ENCODE measurements around the gene KCP.

The KCP gene

GRCh38 chr7:128876127-128876526, 34.4 kb downstream of the KCP start:
- no peak for DNase-seq (ENCODE audit: low read depth in 1 of 2, low spot score in 1 of 2)

DNA sequence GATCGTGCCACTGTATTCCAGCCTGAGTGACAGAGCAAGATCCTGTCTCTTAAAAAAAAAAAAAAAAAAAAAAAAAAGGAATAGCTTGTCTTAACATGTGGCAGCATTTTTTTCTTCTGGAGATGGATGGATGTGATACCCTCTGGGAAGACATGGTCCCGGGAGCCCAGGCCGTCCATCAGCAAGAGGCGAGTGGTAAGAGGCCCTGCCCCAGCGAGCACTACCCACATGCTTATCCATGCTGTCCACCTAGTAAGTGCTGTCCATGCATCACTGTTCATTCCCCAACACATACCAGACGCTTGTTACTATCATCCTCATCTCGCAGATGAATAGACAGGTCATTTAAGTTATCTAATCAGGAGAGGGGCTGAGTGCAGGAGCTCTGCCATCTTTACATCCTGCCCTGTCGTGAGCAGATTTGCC, 35.0 kb downstream of the KCP start:
- no peak for DNase-seq (ENCODE audit: low read depth in 1 of 2, low spot score in 1 of 2)

GRCh38 chr7:128874140-128875031, 36.1 kb downstream of the KCP start:
- no peak for DNase-seq (ENCODE audit: low read depth in 1 of 2, low spot score in 1 of 2)

DNA sequence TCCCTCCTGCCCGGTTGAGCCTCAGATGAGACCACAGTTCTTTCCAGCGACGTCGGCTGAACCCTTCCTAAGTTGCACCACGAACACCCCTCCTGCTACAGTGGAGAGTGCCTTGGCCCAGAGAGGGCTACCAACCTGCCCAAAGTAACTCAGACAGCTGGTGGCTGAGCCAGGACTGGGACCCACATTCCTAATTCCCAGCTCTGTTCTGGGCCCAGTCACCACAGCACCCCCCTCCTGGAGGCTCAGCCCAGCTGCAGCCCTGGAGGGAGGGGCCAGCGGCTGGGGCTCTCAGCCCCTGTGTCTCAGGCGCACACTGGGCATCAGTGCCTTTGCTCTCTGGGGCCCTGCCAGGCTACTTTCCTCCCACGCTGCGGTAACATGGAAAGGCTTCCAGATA, 37.3 kb downstream of the KCP start:
- no peak for DNase-seq (ENCODE audit: low read depth in 1 of 2, low spot score in 1 of 2)

DNA sequence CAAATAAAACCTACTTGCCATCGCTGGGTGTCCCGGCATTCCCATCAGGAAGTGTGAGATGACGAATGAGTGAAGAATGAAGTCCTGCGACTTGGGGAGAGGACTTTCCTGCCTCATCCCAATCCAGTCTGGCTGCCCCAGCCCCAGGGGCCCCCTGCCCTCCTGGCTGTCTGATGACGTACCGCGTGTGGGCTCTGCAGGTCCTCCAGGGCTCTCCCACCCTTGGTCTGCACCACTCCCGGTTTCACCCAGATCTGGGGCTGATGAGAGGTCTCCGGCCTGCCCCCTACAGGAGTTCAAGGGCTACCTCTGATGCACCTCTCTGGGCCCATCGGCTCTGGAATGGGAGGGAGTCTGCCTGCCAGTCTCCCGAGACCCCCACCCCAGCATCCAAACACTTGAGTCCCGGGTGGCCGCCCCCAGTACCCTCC, 38.1 kb downstream of the KCP start:
- no peak for DNase-seq (ENCODE audit: low read depth in 1 of 2, low spot score in 1 of 2)

- no peak for DNase-seq (ENCODE audit: low read depth in 1 of 2, low spot score in 1 of 2)
Measured at GRCh38 chr7:128871050-128871449, 39.5 kb downstream of the KCP start.

DNA sequence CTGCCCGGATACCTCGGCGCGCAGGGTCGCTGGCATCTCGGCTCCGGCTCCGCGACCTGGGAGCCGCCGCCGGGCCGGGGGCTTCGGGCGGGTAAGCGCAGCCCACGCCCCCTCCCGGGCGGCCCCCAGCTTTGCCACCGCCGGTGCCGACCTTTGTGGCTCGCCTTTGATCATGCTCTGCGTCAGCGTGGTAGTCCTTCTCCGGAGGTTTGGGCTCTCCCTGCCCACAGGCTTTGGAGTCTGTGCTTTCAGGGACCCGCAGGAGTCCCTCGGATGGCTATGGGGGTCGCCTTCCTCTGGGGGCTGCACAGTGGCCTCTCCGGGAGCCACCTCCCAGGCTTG, 40.6 kb downstream of the KCP start:
- DNase-seq (ENCODE audit: low read depth in 1 of 2, low spot score in 1 of 2) = no peak

GRCh38 chr7:128869138-128869943, 41.2 kb downstream of the KCP start:
- peak in 1 of 2 donors; percentile 27 for DNase-seq (ENCODE audit: low read depth in 1 of 2, low spot score in 1 of 2)

GRCh38 chr7:128868624-128869137, 41.8 kb downstream of the KCP start:
- DNase-seq (ENCODE audit: low read depth in 1 of 2, low spot score in 1 of 2) = no peak

DNA sequence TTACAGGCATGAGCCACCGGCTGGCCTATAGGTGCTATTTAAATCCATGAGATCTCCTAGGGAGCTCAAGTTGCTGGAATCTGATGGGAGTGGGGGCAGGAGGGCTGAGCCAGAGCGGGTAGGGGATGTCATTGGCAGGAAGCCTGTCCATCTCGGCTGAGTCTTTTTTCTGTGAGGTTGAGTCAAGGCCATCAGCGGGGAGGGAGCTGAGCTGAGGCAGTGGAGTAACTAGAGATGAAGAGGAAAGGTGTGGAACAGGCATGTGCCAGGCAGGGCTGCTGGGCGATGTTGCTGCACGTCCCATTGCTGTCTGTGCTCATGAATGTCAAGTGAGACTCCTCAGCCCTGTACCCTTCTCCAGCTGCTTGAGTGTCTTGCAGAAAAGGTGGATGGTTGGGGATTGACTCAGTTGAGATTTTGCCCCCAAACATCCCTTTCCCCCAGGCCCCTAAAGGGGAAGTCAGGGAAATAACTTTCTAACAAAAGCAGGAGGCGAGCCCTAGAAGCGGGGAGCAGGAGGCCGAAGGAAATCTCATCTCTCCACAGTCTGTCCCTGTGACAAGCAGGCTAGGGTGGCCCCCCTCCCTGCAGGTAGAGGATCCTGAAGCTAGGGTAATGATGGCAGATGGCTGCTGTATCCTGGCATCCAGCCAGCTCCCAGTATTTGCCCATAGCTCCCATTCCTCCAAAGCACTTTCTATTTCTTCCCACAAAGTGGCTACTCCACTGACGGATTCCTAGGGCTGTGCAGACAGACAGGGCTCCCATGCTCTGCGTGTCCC, 42.5 kb downstream of the KCP start:
- no peak for DNase-seq (ENCODE audit: low read depth in 1 of 2, low spot score in 1 of 2)

GRCh38 chr7:128867241-128867640, 43.3 kb downstream of the KCP start:
- no peak for DNase-seq (ENCODE audit: low read depth in 1 of 2, low spot score in 1 of 2)

DNA sequence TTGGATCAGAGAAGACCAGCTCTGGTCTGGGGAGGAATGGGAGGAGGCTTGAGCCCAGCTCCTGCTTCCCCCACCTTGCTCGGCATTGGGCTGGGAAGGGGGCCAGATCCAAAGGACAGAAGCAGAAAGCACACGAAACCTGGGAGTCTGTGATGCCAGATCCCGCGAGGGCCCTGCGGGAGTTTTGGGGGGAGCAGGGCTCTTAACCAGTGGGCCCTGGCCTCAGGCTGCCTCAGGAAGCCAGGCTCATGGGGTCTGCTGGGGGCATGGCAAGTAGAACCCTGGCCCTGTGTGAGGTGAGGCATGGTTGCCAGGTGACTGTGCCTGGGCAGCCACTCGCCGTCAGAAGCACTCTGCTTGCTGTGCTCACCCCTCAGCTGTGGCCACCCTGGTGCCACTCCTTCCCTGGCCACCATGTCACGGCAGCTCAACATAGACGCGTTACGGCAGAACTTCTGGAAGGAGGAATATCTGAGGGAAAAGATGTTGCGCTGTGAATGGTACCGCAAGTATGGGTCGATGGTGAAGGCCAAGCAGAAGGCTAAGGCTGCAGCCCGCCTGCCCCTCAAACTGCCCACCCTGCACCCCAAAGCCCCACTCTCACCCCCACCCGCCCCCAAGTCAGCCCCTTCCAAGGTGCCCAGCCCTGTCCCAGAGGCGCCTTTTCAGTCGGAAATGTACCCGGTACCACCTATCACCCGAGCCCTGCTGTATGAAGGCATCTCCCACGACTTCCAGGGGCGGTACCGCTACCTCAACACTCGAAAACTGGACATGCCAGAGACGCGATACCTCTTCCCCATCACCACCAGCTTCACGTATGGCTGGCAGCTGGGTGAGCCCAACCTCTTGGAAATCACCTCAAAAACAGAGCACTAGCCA, 44.3 kb downstream of the KCP start:
- no peak for DNase-seq (ENCODE audit: low read depth in 1 of 2, low spot score in 1 of 2)

DNA sequence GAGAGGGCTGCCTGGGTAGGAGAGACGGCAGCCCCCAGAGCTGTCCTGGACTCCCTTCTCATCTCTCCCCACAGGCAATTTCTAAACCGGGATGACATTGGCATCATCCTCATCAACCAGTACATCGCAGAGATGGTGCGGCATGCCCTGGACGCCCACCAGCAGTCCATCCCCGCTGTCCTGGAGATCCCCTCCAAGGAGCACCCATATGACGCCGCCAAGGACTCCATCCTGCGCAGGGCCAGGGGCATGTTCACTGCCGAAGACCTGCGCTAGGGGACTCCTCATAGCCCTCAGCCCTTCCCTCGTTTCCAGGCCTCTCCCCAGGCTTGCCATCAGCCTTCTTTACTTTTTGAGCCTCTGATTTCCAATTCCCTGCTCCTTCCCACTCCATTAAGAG, 45.2 kb downstream of the KCP start:
- no peak for DNase-seq (ENCODE audit: low read depth in 1 of 2, low spot score in 1 of 2)

DNA sequence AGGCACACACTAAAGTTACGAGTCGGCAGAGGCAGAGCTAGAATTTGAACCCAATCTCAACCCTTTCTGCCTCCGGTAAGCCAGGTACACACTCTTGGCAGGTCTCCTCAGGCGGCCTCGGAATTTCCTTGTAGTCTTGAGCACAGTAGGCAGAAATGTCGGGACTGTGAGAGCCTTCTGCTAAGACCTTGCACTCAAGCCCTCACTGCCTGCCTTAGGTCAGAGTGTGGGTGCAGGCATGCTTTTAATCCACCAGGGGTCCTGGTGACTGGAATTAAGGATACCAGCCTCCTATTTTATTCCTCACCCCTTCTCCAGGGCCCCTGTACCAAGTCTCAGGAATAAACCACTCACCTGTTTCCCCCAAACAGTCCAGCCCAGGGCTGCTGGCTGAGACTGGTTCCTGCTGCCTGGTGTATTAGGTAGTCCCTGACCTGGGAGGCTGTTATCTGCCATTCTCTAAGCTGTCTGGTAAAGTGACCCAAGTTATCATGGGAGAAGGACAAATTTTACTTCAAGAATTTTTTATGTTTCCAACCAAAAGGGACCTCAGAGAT, 47.0 kb downstream of the KCP start:
- no peak for DNase-seq (ENCODE audit: low read depth in 1 of 2, low spot score in 1 of 2)

DNA sequence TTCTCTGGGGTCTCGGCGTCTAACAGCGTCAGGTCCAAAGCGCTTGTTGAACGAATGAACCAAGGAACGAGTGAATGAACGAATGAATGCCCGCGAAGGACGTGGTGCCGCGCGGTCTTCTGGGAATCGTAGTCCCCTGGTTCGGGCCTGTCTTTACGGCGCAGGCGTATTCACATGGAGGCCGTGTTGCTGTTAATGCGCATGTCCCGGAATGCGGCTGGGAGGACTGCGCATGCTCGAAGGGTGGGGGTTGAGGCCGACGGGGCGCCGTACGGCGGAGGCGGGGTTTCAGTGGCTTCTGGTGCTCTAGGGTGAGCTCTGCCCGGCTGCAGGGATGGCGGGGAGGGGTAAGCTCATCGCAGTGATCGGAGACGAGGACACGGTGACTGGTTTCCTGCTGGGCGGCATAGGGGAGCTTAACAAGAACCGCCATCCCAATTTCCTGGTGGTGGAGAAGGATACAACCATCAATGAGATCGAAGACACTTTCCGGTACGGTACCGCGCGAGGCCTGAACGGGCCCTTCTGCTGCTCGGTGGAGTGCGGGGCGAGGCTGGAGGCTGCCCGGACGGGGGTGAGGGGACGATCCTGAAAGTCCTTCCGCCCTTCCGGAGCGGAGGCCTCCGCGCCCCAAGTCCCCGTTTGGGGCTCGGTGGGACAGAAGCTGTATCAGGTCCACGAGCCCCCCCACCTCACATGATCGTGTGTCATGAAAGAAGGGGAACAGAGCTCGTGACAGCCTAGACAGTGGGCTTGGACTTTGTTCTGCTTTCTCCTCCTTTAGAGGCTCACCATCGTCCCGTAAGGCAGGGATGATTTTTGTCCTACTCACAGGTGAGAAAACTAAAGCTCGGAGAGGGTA, 47.7 kb downstream of the KCP start, which contains the start of gene ATP6V1F:
Gene ATP6V1F, plus strand, starts transcription at position 286 of the 862 bp plus-strand sequence. Its CDS starts 49 bp downstream, at position 335.
- peak; percentile 99 for DNase-seq (ENCODE audit: low read depth in 1 of 2, low spot score in 1 of 2)

GRCh38 chr7:128861957-128862570, 48.4 kb downstream of the KCP start:
- no peak for DNase-seq (ENCODE audit: low read depth in 1 of 2, low spot score in 1 of 2)

GRCh38 chr7:128860158-128861073, 50.1 kb downstream of the KCP start:
- DNase-seq (ENCODE audit: low read depth in 1 of 2, low spot score in 1 of 2) = no peak

All from activated T-helper 1 cell treated with anti-CD3 and anti-CD28 coated beads, Interleukin-2, amount 50 U/mL, for 16 hours (primary cell).